Activated T-cell treated with anti-CD3 and anti-CD28 coated beads, Interleukin-2, amount 50 U/mL, for 24 hours (primary cell): ENCODE measurements around the gene RAB7B.

Experiments used
- DNase-seq: peaks from one replicate; pipeline ENCODE4 v3.0.0-alpha.2; 2020
- H3K27ac Mint-ChIP-seq: 2 replicates; pipeline ENCODE4 v1.8.0; 2020; ENCODE audit warnings: mild to moderate bottlenecking, mixed read lengths
- H3K27me3 Mint-ChIP-seq: 2 replicates; pipeline ENCODE4 v1.8.0; 2020; ENCODE audit warnings: mixed read lengths
- H3K36me3 Mint-ChIP-seq: 2 replicates; pipeline ENCODE4 v1.8.0; 2020; ENCODE audit warnings: low read depth, mixed read lengths
- H3K4me1 Mint-ChIP-seq: 2 replicates; pipeline ENCODE4 v1.8.0; 2020; ENCODE audit warnings: low read depth, mixed read lengths
- H3K4me3 Mint-ChIP-seq: 2 replicates; pipeline ENCODE4 v1.8.0; 2020; ENCODE audit warnings: mild to moderate bottlenecking, moderate library complexity, mixed read lengths
- H3K9me3 Mint-ChIP-seq: 2 replicates; pipeline ENCODE4 v1.8.0; 2020; ENCODE audit warnings: mixed read lengths

The RAB7B gene

DNA sequence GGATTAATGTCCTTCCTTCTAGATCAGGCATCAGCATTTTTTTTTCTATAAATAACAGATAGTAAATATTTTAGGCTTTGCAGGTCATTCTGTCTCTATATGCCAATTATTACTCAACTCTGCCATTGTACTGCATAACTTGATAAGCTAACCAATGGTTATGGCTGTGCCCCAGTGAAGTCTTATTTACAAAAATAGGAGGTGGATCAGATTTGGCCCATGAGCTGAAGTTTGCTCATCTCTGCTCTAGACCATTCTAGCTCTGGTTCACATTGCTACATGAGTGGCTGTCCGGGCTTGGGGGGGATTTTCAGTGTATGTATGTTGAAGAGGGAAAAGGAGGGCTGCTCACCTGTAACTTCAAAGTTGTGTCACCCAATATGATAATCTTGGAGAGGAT lies 10.1 kb downstream of the RAB7B start:
- Mint-ChIP-seq H3K4me3 (no peak overlapping the region), H3K27me3 (peaks cover 18% of the 10 kb centered on the region), H3K36me3 (no peaks in the 10 kb centered on the region), H3K27ac (no peak overlapping the region), H3K4me1 (no peaks in the 10 kb centered on the region), H3K9me3 (no peaks in the 10 kb centered on the region)
- DNase-seq, result no peak

DNA sequence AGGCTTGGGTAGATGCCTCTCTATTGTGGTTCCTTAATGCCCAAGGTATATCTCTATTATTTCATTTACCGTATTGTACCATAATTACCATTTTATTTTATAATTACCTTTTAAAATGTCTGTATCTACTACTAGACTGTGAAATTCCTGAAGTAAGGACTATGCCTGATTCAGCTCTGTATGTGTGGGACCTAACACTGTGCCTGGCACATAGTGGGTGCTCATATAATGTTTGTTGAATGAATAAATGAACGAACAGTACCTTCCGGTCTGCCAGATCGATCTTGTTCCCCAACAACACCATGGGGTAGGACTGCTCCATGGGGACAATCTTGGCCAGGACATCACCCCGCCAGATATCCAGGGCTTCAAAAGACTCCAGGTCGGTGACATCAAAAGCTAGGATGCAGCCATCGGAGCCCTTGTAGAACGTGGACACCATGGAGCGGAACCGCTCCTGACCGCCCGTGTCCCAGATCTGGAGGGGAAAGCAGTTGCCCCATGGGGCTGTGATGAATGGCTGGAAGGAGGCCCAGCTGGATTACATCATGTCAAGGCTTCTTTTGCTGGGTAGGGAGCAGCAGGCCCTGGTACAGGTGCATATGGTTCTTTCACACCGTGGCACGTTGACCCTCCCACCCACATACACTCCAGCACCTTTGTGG lies 10.8 kb downstream of the RAB7B start:
- H3K9me3 Mint-ChIP-seq, result no peaks in the 10 kb centered on the region
- no peak overlapping the region for H3K27ac Mint-ChIP-seq
- peaks cover 13% of the 10 kb centered on the region for H3K27me3 Mint-ChIP-seq
- no peak for DNase-seq
- no peaks in the 10 kb centered on the region for H3K36me3 Mint-ChIP-seq
- no peak overlapping the region for H3K4me3 Mint-ChIP-seq
- no peaks in the 10 kb centered on the region for H3K4me1 Mint-ChIP-seq

DNA sequence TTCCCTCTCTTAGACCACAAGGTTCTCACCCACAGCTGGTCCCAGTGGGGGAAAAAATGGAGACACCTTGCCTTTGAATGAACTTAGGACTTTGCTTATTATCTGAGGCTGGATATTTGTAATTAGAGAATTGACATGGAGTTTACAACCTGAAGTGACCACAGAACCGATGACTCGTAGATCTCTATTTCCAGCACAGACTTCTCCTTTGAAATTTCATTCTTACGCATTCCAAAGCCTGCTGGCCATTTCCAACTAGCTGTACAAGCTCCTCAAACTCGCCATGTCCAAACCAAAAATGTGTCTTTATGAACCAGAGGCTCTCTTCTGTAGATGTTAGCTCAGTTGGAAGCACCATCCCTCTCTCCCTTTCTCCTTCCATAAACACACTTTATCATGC lies 12.0 kb downstream of the RAB7B start:
- no peak for DNase-seq
- no peak overlapping the region for H3K27ac Mint-ChIP-seq
- H3K27me3 Mint-ChIP-seq, result peaks cover 8% of the 10 kb centered on the region
- H3K9me3 Mint-ChIP-seq, result no peaks in the 10 kb centered on the region
- no peak overlapping the region for H3K4me3 Mint-ChIP-seq
- H3K36me3 Mint-ChIP-seq, result no peaks in the 10 kb centered on the region
- no peaks in the 10 kb centered on the region for H3K4me1 Mint-ChIP-seq

DNA sequence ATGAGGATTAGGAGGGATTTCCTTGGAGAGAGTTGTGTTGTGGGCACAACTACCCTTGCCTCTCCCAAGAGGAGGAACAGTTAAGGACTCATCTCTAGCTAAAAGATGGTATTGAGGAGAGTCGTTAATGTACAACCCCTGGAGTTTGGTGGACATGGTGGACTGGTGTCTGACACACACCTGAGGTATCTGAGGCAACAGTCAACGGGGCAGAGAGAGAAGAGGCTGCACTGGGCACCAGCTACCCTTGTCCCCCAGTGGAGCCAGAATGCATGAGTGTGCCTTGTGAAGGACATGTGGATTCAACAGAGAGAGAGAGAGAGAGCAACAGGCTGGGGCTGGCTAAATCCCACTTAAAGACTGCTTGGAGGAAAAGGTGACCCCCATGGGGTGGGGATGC lies 13.0 kb downstream of the RAB7B start:
- Mint-ChIP-seq H3K36me3 (no peaks in the 10 kb centered on the region), H3K27me3 (peaks cover 8% of the 10 kb centered on the region), H3K27ac (no peak overlapping the region), H3K9me3 (no peaks in the 10 kb centered on the region), H3K4me1 (no peaks in the 10 kb centered on the region), H3K4me3 (no peak overlapping the region)
- DNase-seq, result no peak

DNA sequence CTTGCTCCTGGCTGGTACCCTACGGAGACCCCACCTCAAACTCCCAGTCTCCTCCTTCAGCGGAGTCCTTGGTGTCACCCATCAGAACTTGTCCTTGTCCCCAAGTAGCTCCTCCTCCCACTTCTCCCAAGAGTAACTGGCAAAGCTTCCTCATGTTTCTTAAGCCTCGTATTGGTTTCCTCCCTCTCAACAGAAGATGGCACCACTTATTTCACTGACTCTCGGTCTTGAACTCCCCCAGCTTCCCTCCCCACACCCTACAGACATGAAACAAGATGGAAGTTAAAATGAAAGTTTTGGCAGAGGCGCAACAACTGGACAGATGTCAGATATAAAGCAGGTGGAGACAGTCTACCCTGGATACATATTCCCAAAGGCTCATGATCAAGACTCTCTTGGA lies 13.4 kb downstream of the RAB7B start:
- H3K9me3 Mint-ChIP-seq, result no peaks in the 10 kb centered on the region
- DNase-seq, result no peak
- no peaks in the 10 kb centered on the region for H3K4me1 Mint-ChIP-seq
- H3K27me3 Mint-ChIP-seq, result peaks cover 8% of the 10 kb centered on the region
- no peak overlapping the region for H3K27ac Mint-ChIP-seq
- no peaks in the 10 kb centered on the region for H3K36me3 Mint-ChIP-seq
- H3K4me3 Mint-ChIP-seq, result no peak overlapping the region

DNA sequence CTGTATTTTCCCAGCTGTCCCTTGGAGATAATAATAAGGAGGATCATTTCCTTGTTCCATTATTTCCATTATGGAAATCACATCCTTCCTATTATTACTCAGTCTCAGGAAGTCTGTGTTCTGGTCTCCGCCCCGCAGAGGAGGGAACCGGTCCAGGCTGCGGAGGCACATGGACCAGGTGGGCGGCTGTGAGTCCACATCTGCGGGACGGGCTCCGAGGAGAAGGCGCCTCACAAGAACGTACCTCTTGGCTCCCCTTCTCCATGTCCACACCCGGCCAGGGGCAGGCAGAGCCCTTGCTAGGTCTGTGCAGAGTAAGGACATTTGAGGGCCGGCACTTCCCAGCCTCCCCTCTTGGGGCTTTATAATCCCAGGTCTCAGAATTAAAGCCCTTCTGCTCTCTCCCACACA lies 14.6 kb downstream of the RAB7B start:
- H3K27me3 Mint-ChIP-seq, result peaks cover 8% of the 10 kb centered on the region
- H3K4me3 Mint-ChIP-seq, result no peak overlapping the region
- DNase-seq, result no peak
- H3K36me3 Mint-ChIP-seq, result no peaks in the 10 kb centered on the region
- H3K9me3 Mint-ChIP-seq, result no peaks in the 10 kb centered on the region
- no peaks in the 10 kb centered on the region for H3K4me1 Mint-ChIP-seq
- H3K27ac Mint-ChIP-seq, result no peak overlapping the region

DNA sequence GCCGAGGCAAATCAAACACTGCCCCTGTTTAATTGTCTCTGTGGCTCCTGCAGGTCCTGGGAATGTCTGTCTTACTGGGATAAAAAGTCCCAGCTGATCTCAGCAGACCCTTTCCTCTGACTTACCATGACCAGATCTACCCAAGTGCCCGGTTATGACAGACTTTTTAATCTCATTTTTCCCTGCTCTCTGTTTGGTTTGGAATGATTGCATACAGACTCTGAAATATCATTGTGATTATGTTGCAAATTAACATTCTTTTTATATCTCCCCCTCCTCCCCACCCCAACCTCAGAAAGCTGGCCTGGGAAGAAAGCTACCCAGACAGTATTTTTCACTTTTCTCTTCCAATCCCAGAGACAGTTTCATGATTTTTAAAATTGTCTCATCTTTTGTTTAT lies 16.3 kb downstream of the RAB7B start:
- no peak overlapping the region for H3K27ac Mint-ChIP-seq
- peaks cover 8% of the 10 kb centered on the region for H3K27me3 Mint-ChIP-seq
- no peak overlapping the region for H3K4me3 Mint-ChIP-seq
- H3K4me1 Mint-ChIP-seq, result no peaks in the 10 kb centered on the region
- H3K9me3 Mint-ChIP-seq, result peaks cover 5% of the 10 kb centered on the region
- no peaks in the 10 kb centered on the region for H3K36me3 Mint-ChIP-seq
- no peak for DNase-seq

DNA sequence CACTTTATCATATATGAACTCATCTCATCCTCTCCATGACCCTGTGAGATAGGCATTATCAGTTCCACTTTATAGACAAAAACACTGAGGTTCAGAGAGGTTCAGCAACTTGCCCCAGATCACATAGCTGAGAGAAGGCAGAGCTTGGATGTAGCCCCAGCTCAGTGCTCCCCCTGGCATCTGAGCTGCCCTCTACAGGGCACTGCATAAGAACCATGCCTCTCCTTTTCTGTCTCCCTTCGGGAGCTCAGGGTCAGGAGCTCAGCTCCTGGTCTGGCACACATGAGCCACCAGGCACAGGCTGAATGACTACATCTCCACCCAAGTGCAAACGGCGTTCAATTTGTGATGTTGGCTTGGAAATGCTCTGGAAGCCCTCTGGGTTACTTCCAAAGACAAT lies 16.9 kb downstream of the RAB7B start:
- peaks cover 7% of the 10 kb centered on the region for H3K9me3 Mint-ChIP-seq
- H3K4me1 Mint-ChIP-seq, result no peaks in the 10 kb centered on the region
- no peaks in the 10 kb centered on the region for H3K36me3 Mint-ChIP-seq
- H3K27ac Mint-ChIP-seq, result no peak overlapping the region
- no peak for DNase-seq
- H3K27me3 Mint-ChIP-seq, result peaks cover 5% of the 10 kb centered on the region
- H3K4me3 Mint-ChIP-seq, result no peak overlapping the region

DNA sequence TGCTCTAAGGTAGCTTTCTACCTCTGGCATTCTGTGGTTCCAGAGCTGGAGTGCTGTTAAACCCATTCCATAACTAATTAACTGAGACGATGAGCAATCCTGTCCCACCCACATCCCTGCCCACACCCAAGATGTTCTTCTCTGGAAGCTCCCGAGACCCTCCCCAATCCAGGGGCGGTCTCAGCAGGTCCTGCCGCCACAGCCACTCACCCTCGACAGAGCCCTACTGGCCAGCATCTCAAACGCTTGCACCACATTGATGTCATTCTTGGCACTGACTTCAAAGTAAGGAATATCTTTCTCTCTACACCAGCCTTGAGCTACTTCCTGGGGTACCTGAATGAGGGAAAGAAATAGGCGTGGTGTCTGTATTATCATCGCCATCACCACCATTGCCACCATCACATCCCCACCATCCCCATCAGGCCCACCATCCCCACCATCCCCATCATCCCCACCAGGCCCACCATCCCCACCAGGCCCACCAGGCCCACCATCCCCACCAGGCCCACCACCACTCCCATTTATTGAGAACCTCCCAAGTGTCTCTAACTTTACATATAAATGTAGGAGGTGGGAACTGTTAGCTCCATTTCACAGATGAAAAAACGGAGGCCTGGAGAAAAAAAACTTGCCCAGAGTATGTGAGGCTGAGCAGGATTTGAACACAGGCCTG lies 17.7 kb downstream of the RAB7B start:
- H3K9me3 Mint-ChIP-seq, result peaks cover 8% of the 10 kb centered on the region

DNA sequence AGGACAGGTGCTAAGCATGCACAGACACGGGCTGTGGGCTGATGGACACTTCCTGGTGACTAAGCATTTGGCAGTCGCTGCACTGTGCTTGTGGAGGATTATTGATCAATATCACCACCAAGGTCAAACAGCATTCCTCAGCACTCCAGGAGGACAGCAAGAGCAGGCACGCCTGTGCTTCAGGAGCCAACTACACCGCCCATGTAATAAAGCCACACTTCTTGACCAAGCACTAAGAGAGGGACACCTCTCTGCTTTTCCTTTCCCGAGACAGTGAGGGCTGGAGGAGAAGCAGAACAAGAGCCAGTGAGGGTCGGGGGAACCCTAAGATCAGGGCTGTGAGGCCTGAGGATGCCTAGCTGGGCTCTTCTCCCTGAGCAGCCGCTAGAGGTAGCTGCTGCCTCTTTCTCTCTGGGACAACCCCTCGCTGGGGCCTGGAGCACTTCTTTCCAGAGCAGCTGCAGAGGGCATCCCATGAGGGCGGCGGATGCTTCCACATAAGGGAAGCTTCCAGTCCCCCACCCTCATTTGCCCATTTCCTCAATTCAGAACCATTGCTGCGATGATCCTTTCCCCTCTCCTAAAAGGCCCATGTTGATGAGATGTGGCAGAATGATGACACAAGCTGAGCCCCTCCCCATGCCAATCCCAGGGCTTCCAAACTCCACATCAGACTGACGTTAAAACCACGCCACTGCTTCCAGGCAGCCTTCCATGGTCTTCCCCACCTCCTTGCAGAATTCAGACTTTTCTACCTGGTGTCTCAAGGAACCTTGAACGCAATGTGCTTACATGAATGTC lies 19.1 kb downstream of the RAB7B start:
- no peak overlapping the region for H3K27ac Mint-ChIP-seq
- H3K4me1 Mint-ChIP-seq, result no peaks in the 10 kb centered on the region
- no peak overlapping the region for H3K4me3 Mint-ChIP-seq
- no peaks in the 10 kb centered on the region for H3K27me3 Mint-ChIP-seq
- peaks cover 8% of the 10 kb centered on the region for H3K9me3 Mint-ChIP-seq
- H3K36me3 Mint-ChIP-seq, result no peaks in the 10 kb centered on the region
- DNase-seq, result no peak

More for the DNA sequence above, 17.7 kb downstream of the RAB7B start:
- Mint-ChIP-seq H3K36me3 (no peaks in the 10 kb centered on the region), H3K4me1 (no peaks in the 10 kb centered on the region), H3K4me3 (no peak overlapping the region), H3K27me3 (peaks cover 4% of the 10 kb centered on the region), H3K27ac (no peak overlapping the region)
- DNase-seq, result no peak

DNA sequence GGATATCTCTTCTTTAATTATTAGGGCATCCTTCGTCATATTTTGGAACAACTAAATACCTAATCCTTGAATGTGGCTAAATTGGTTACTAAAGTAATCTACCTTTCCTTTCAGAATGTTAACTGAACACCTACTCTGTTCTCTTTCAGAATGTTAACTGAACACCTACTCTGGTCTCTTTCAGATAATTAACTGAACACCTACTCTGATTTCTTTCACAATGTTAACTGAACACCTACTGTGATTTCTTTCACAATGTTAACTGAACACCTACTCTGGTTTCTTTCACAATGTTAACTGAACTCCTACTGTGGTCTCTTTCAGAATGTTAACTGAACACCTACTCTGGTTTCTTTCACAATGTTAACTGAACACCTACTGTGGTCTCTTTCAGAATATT lies 21.9 kb downstream of the RAB7B start:
- Mint-ChIP-seq H3K4me3 (no peak overlapping the region), H3K27ac (no peak overlapping the region), H3K27me3 (peaks cover 7% of the 10 kb centered on the region), H3K36me3 (no peaks in the 10 kb centered on the region), H3K9me3 (peaks cover 8% of the 10 kb centered on the region), H3K4me1 (no peaks in the 10 kb centered on the region)
- DNase-seq, result no peak

DNA sequence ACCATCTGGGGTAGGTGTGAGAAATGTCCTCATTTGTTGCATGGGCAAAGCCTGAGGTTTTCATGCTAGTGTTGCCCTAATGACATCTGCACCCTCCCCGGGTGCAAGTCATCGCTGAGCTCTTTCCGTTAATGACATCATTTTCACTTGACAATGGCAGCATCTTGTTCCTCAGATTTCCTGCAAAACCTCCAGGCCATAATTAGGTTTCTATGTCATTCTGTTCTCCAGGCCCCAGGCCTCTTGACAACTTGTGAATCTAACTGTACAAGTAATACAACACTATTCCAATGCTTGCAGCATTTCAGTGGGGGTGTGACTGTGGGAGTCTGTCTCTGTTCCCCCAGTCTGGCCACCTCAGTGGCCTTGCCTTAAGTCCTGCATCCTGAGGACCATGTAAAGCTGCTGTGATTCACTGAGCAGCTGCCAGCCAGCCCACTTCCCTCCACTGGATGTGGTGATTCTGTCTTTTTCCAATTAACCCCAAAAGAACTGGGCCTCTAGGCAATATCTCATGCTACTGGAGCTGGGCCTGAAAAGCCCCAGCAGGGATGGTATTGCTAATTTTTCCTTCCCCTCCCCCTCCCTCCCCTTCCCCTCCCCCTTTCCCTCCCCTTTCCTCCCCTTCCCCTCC lies 22.8 kb downstream of the RAB7B start:
- H3K27ac Mint-ChIP-seq, result no peak overlapping the region
- H3K4me3 Mint-ChIP-seq, result no peak overlapping the region
- no peaks in the 10 kb centered on the region for H3K36me3 Mint-ChIP-seq
- H3K4me1 Mint-ChIP-seq, result no peaks in the 10 kb centered on the region
- no peak for DNase-seq
- H3K27me3 Mint-ChIP-seq, result peaks cover 7% of the 10 kb centered on the region
- H3K9me3 Mint-ChIP-seq, result peaks cover 8% of the 10 kb centered on the region

DNA sequence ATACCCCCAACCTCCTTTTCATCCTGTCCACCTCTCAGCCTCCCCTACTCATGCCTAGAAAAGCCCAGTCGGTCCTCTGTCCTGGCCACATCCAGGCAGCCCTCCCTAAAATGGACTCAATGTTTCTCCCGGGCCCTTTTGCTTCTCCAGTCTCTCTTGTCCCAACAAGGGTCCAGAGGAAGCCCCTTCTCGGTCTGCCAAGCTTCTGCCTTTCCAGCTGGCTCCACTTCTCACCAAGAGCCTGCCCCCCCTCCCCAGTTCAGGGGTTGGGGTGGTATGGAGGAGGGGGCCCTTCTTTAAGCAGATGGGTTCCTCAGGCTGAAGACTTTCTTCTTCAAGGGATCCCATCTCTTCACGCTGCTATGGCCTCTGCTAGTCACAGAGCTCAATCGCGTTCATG lies 23.9 kb downstream of the RAB7B start:
- DNase-seq, result no peak
- Mint-ChIP-seq H3K27me3 (peaks cover 7% of the 10 kb centered on the region), H3K4me1 (no peaks in the 10 kb centered on the region), H3K27ac (no peak overlapping the region), H3K36me3 (no peaks in the 10 kb centered on the region), H3K4me3 (no peak overlapping the region), H3K9me3 (peaks cover 8% of the 10 kb centered on the region)

DNA sequence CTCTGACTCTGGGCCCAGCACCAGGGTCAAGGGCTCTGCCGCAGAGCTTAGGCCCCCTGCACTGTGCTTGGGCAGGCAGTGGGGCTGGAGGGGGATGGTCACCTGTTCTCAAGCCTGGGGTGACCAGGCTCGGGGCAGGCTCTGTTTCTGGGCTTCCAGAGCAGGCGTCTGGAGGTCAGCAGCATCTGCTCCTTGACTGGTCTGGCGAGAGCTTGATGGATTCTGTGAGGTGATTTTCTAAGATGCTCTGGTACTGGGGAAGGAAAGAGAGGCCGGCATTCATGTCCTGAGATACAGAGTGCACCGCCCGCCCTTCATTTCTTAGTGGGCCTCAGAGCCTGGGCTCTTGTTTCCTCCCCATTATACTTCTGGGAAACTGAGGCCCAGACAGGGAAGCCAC lies 24.5 kb downstream of the RAB7B start:
- Mint-ChIP-seq H3K9me3 (peaks cover 8% of the 10 kb centered on the region), H3K27ac (no peak overlapping the region), H3K4me3 (no peak overlapping the region), H3K36me3 (no peaks in the 10 kb centered on the region), H3K4me1 (no peaks in the 10 kb centered on the region), H3K27me3 (peaks cover 7% of the 10 kb centered on the region)
- DNase-seq, result no peak
